IPS-11a (cell line): ENCODE data around the gene RNU1-2.
"Not testable (repeated sequence)": the region's sequence is repeated elsewhere in the genome, so short reads cannot be mapped to it uniquely, and the experiment has no call there.

Experiments used
- H3K4me3 ChIP-seq: one replicate; pipeline ENCODE4 v1.5.1; 2013; ENCODE audit warnings: low read depth, low read length, control low read depth

The RNU1-2 gene

DNA sequence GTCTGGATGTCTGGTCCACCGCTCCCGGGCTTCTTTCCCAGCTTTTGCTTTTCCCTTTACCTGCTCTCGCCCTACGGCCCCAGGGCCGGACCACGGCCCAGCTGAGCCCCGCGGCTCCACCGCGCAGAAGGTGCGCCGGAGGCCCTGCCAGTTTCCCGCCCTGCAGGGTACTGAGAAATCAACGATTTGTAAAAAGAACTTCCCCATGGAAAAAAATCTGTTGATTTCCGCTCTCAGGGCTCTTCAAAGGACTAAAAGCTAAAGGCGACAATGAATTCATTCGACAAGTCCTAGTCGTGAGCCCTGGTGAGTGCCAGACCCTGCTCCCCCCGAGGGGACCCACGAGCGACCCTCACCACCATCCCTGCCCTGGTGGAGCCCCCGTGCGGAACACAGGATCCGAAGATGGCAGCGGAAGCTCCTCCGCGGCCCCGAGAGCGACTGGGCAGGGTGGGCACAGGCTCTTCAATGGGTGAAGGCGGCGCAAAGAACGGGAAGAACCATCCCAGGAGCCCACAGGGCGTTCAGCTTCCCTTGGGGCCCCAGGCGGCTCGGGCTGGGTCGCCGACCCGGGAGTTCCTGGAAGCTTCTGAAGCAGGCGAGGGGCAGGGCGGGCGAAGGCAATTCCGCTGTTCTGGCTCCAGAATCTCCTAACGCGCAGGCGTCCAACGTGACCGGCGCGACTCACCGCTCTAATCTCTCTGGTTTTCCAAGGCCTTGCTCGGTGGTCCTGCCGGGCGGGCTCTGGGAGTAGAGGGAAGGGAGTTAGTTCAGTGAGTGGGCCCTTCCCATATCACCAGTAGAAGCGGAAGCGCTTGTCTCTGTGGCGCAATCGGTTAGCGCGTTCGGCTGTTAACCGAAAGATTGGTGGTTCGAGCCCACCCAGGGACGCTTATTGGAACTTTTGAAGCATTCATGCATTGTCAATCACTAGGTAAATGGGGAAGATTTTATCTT, 6.6 kb upstream of the RNU1-2 start:
- H3K4me3 ChIP-seq = peak overlapping the region; percentile 83

DNA sequence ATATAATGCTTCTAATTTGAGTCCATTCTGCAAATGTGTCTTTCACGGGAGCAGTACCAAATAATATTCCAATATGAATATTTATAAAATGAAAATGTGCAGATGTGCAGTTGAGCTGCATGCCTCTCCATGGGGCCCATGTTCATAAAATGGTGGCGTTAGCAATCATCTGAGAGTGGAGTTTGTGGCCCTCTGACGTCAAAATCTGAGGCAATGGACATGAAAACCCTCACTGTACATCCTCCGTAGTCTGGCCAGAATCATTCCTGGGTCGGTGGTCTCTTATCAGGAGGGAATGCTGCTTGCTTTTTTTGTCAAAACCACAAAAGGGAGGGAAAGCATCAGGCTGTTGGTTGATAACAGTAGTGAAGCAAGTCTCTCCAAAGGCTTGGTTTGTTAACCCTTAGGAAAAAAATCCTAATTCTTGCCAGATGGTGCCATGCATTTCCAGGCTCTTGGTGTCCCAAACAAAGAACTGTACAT, 5.2 kb upstream of the RNU1-2 start:
- not testable (repeated sequence) for H3K4me3 ChIP-seq

DNA sequence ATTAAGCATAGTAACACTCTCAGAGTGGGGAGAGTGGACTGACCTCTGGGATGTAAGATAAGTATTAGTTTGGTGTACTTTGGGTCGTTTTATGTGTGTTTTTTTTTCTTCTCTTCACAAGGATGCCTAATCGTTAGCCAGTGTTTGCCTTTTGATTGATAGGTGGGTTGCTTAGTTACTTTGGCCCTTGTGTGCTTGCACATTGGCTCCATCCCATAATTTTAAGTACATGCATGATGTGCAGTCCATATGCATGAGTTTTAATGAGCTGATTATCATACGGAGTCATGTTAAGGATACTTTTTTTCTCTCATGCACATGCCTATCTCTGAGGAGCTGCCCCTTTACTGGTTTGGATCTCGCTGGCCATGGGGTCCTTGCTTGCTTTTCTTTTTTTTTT, 4.7 kb upstream of the RNU1-2 start:
- not testable (repeated sequence) for H3K4me3 ChIP-seq

DNA sequence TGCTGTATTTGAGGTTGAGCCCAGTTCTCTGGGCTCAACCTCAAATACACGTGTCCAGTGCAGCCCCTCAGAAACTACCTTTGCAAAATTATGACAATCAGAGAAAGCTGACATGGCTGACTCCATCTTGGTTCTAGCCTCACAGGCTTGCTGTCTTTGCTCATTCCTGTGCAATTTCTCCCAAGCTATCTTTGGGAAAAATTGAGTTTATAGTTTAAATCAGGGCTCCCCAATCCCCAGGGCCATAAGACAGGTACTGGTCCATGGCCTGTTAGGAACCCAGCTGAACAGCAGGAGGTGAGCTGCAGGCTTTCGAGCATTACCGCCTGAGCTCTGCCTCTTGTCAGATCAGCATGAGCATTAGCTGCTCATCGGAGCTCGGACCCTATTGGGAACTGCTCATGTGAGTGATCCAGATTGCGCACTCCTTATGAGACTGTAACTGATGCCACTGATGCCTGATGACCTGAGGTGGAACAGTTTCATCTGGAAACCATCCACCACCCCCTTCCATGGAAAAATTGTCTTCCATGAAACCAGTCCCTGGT, 2.7 kb upstream of the RNU1-2 start:
- H3K4me3 ChIP-seq = not testable (repeated sequence)

DNA sequence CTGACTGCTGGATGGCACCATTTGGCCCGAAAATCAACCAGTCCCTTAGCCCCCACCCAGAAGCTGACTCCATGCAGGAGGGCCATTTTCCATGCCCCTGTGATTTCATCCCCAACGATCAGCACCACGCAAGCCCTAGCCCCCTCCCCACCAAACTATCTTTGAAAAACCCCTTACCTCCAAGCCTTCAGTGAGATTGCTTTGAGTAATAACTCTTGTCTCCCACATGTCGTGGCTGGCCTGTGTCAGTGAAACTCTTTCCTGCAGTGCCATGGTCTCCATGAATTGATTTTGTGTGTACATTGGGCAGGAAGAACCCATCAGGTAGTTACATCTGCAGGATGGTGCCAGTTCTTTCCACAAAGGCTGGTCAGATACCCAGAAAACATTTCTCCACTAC, 2.0 kb upstream of the RNU1-2 start:
- not testable (repeated sequence) for H3K4me3 ChIP-seq

DNA sequence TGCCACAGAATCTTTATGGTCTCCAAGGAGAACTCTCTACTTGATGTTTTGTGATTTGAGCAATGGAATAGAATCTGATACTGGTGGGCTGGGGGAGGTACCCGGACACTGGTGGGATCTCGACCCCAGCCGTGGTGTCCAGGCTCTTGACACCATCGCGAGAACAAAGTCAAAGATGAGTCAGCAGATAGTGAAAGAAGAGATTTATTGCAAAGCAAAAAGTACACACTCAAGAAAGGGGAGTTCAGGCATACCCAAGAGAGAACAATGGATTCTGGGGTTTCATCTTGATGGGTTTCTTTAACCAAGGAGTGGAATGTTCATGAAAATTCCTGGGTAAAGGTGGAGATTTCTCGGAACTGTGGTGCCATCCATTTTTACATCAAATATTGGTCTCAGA, 1.4 kb upstream of the RNU1-2 start:
- not testable (repeated sequence) for H3K4me3 ChIP-seq

DNA sequence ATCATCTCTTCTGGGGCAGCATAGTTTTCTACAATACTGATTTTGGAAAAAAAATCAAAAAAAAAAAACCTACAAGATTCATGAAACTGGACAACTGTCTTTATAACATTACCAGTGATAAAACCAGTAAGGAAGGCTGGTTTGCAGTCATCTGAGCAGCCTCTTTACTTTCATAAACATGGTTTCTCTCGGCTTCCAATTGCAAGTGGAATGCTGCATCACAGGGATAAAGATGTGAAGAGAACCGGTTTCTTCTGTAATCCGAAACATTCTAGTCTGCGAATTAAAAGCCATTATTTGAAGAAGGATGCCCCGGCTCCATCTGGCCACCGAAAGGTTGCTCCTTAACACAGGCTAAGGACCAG, 565 bp upstream of the RNU1-2 start:
- peak overlapping the region; percentile 2 for H3K4me3 ChIP-seq

DNA sequence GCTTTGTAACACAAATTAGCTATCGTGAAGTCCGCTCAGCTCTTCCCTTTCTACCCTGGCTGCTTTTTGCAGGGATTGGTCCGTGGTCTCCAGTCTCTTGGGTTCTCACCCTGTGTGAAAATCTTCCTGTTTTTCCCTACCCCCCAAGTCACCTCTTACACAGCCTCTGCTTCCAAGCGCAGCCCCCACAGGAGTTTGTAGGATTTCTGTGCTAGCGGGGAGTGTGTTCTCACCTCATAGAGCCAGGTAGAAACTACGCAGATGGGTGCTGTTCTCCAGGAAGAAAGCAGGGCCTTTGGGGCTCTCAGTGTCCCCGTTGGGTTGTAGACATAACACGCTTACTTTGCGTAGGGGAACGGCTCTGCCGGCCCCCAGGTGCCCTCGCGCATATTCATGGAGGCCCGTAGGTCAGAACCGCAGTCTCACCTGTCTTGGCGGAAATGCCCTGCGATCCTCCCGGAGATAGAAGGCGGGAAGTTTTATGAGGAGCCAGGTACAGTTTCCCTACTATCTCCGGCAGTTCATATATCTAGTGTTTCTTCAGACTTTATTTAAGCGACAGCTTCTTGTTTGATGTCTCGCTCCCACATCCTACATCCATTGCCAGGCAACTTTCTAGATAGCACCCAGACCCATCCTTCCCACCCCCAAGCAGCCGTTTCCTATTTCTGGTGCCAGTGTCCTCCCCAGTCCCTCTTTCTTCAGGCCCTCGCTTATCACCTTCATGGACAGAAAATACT, 706 bp downstream of the RNU1-2 start:
- H3K4me3 ChIP-seq = peak overlapping the region; percentile 9

DNA sequence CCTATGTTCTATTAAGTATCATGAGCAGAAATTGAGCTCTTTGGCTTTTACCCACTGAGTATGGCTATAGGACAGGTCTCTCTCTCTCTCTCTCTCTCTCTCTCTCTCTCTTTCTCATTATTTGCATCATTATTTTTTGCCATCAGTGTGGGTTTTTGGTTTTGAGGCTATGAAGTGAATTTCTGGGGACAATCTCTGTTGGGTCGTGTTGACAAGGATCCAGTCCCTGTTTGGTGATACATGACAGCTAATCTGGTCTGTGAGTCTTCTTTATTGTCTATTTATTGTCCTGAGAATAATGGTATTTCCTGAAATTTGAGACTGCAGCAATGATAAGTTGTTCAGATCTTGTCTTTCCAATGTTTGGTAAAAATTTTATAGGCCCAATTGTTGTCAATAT, 1.9 kb downstream of the RNU1-2 start:
- not testable (repeated sequence) for H3K4me3 ChIP-seq

DNA sequence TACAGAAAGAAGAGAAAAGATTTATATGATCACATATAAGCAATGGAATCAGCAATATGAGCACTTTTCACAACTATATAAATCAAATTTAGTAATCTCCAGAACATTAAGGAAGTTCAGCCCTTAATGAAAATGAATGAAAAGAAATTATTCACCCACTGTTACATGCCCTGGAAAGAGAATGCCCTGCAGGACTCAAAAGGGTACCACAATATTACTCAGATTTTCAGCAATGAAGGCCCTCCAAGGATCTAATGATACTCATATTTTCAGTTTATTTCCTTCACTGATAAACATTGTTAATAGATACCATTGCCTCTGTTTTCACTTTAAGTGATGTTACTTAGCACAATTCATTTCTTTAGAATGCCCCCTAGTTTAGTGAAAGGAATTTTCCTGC, 2.5 kb downstream of the RNU1-2 start:
- H3K4me3 ChIP-seq = not testable (repeated sequence)

DNA sequence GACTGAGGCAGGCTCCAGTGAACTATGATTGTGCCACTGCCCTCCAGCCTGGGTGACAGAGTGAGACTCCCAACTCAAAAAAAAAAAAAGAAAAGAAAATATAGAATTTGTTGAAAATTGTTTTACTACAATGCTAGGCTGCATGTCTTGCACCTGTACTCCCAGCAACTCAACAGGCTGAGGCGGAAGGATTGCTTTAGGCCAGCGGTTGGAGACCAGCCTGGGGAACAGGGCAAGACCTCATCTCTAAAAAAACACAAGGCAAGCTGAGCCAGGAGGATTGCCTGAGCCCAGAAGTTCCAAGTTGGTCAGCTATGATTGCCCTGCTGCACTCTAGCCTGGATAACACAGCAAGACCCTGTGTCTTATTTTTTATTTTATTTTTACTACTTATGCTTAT, 3.2 kb downstream of the RNU1-2 start:
- not testable (repeated sequence) for H3K4me3 ChIP-seq

DNA sequence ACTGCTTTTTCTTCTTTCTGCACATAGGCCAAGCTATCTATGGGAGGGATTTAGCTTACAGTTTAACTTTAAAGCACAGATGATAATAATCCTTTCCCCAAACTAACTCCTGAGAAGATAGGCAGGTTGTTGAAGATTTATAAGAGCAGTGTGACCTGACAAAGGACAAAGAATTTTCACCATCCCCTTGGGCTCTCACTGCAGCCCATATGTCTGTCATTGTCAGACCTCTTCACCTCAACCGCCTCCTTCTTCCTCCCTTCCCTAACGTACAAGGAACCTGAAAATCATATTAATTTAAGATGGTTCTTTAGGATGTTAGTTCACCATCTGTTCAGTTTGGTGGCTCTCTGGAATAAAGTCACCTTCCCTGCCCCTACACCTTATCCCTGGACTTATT, 5.0 kb downstream of the RNU1-2 start:
- no peak overlapping the region for H3K4me3 ChIP-seq

DNA sequence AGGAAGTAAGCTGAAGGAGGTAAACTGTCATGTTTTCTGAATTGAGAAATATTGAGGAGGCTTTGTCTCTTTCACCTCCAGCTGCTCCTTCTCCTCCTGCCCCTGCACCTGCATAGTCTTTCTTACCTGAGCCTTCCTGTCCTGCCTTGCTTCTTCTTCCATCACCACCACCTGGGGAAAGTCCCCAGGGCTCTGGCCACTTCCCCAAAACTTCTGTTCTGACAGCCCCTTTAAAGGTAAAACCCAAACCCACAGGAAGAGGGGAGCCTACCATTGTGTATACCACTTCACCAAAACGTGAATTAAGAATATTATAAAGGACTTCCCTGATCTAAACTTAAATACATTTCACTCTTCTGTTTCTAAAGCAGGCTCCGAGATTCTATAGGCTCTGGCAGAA, 5.6 kb downstream of the RNU1-2 start:
- H3K4me3 ChIP-seq = not testable (repeated sequence)

DNA sequence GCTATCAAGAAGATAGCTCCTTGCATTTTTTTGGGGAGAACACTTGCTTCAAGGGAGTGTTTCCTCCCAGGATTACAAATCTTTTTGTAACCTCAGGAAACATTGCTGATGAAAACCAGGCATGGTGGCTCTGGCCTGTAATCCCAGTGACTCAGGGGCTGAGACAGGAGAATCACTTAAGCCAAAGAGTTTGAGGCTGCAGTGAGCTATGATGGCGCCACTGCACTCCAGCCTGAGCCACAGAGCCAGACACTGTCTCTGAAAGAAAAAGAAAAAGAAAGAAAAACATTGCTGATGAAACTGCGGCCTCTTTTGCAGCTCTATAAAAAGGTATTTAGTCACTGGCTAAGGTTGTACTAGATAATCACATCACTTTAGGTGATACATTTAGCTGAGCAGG, 7.3 kb downstream of the RNU1-2 start:
- no peak overlapping the region for H3K4me3 ChIP-seq

DNA sequence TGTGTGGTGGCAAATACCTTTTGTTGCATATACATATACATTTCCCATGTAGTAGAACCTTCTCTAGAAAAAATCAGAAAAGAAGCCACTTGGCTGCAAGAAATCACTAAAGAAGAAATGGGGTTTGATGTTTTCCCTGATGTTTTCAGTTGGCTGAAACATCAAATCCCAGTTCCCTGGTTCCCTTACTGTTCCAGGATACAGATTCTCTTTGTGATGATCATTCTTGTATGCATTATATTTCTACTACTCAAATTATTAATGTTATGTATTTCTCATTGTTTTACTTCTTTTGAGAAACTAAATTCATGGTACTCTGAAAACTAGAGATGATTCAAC, 7.6 kb downstream of the RNU1-2 start:
- no peak overlapping the region for H3K4me3 ChIP-seq

DNA sequence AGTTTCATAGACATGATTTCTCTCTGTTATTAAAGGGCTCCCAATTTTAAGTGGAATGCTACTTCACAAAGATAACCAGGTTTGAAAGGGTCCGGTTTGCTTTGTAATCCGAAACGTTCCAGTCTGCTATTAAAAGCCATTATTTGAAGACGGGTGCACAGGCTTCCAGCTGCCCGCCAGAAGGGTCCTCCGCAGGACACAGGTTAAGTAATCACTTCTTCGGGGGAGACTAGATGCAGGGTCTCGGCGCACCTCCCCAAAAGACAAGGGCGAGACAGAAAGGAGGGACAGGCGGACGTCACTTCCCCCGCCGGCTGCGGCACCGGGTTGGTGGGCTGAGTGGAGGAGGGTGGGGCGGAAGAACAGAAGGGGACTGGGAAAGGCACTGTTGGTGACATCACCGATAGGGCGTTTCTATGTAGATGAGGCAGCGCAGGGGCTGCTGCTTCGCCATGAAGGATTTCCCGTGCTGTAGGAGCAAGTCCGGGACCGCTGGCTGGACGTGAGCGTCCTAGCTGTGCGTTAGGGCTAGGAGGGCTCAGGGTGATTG, 8.9 kb downstream of the RNU1-2 start:
- H3K4me3 ChIP-seq = peak overlapping the region; percentile 42

DNA sequence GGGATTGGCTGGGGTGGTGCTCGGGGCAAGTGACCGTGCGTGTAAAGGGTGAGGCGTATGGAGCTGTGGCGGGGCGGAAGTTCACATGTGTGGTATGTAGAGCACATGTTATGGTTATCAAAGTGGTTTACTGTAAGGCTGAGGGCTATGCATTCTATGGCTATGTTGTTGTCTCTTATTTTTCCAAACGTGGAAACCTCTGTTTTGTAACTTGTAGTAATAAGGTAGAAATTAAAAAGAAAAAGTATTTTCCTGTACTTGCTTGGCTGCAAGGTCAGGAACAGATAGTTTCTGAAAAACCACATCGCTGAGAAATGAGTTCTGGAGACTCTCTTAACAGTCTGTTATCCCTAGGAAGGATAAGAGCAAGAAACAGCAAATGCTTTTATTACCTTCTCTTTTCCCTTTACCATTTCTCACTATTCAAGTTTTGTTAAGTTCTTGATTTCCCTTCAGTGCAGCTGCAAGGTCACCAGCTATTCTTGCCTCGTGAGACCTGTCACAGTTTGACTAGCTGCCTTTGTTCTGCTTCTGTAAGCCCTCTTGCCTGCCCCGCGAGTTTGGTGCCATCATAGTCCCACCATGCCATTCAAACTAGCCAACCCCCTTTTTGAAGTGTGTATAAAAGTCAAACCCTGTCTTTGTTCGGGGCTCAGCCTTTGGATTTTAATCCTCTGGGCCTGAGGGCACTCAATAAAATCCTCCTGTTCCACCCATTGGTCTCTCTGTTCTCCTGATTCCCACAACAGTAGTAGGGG, 9.5 kb downstream of the RNU1-2 start:
- H3K4me3 ChIP-seq = peak overlapping the region; percentile 42

DNA sequence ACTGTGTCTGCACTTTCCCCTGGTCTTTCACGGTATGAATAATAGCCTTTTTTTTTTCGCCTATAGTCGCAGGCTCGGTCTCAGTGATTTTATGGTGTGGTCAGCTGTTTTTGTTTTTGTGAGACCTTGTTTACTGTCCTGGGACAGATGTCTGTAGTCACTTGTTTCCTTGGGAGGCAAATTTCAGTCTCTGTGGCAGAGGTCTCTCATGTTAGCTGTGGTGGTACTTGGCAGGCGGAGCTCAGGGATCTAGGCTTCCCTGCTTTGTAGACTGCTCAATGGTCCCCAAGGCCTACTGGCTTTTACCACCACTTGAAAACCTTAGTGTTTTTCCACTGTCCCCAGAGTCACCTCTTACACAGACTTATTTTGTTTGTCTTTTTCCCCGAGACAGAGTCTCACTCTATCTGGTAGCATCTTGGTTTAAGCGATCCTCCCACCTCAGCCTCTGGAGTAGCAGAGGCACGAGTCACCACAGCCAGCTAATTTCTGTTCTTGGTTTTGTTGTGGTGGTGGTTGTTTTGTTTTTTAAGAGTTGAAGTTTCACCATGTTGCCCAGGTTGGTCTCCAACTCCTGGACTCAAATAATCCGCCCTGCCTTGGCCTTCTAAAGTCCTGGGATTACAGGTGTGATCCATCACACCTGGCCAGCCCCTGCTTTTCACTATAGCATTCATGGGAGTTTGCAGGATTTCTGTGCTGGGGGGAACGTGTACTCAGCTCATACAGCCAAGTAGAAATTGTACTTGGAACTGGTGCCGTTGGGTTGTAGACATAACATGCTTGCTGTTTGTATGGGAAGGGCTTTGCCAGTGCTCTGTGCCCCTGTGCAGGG, 10.3 kb downstream of the RNU1-2 start:
- H3K4me3 ChIP-seq = no peak overlapping the region

DNA sequence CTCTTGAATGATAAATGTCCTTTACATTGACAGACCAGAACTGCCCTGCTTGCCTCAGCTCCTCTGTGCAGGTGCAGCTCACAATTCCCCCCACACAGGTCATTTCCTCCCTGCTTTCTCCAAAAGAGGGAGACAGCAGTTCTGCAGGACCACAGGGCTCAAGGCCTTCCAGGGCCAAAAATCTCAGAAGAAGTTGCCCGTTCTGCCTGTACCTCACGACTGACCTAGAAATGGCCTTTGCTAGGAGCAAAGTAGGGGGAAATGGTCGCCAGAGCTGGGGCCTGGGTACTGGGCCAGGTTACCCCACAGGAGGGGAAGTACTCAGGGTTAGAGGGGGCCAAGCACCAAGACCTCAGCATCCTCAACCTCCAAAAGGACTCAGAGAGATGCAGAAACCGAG, 11.1 kb downstream of the RNU1-2 start:
- no peak overlapping the region for H3K4me3 ChIP-seq
